ENCODE measurements around the gene TTLL9.

TTLL9 gene

GRCh38 chr20:31846793-31847138 is 23.7 kb upstream of the TTLL9 start:
- no peak for ATAC-seq
- no peak for TF ChIP-seq ESRRG (CRISPR knock-in tag; IDR thresholded peaks at IDR 0.05)
- no peak for TF ChIP-seq ZFP3 (CRISPR knock-in tag; IDR thresholded peaks at IDR 0.05)
- TF ChIP-seq TOX (CRISPR knock-in tag; IDR thresholded peaks at IDR 0.05; ENCODE audit: borderline replicate concordance), result no peak
- TF ChIP-seq RARB (CRISPR knock-in tag; IDR thresholded peaks at IDR 0.05), result no peak
- TF ChIP-seq ZC3H10 (CRISPR knock-in tag; IDR thresholded peaks at IDR 0.05), result no peak
- TF ChIP-seq ZNF8 (CRISPR knock-in tag; IDR thresholded peaks at IDR 0.05), result no peak
- no peak for TF ChIP-seq CSRNP3 (CRISPR knock-in tag; IDR thresholded peaks at IDR 0.05)
- no peak for TF ChIP-seq ZNF565 (CRISPR knock-in tag; conservative IDR thresholded peaks at IDR 0.05; ENCODE audit: low read depth)
- TF ChIP-seq GLIS3 (CRISPR knock-in tag; IDR thresholded peaks at IDR 0.05), result no peak
- TF ChIP-seq, protein P1, sequence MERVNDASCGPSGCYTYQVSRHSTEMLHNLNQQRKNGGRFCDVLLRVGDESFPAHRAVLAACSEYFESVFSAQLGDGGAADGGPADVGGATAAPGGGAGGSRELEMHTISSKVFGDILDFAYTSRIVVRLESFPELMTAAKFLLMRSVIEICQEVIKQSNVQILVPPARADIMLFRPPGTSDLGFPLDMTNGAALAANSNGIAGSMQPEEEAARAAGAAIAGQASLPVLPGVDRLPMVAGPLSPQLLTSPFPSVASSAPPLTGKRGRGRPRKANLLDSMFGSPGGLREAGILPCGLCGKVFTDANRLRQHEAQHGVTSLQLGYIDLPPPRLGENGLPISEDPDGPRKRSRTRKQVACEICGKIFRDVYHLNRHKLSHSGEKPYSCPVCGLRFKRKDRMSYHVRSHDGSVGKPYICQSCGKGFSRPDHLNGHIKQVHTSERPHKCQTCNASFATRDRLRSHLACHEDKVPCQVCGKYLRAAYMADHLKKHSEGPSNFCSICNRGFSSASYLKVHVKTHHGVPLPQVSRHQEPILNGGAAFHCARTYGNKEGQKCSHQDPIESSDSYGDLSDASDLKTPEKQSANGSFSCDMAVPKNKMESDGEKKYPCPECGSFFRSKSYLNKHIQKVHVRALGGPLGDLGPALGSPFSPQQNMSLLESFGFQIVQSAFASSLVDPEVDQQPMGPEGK (CRISPR knock-in tag; IDR thresholded peaks at IDR 0.05; ENCODE audit: borderline replicate concordance), result no peak
- no peak for TF ChIP-seq ISL1 (CRISPR knock-in tag; IDR thresholded peaks at IDR 0.05)
- TF ChIP-seq, protein P2, sequence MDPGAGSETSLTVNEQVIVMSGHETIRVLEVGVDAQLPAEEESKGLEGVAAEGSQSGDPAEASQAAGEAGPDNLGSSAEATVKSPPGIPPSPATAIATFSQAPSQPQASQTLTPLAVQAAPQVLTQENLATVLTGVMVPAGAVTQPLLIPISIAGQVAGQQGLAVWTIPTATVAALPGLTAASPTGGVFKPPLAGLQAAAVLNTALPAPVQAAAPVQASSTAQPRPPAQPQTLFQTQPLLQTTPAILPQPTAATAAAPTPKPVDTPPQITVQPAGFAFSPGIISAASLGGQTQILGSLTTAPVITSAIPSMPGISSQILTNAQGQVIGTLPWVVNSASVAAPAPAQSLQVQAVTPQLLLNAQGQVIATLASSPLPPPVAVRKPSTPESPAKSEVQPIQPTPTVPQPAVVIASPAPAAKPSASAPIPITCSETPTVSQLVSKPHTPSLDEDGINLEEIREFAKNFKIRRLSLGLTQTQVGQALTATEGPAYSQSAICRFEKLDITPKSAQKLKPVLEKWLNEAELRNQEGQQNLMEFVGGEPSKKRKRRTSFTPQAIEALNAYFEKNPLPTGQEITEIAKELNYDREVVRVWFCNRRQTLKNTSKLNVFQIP (CRISPR knock-in tag; IDR thresholded peaks at IDR 0.05; ENCODE audit: borderline replicate concordance, low read depth), result no peak
- TF ChIP-seq SNAI2 (CRISPR knock-in tag; IDR thresholded peaks at IDR 0.05), result no peak
- no peak for TF ChIP-seq ARNTL (CRISPR knock-in tag; IDR thresholded peaks at IDR 0.05; ENCODE audit: borderline replicate concordance, low read depth)

- no peak for TF ChIP-seq ZFP30 (CRISPR knock-in tag; IDR thresholded peaks at IDR 0.05)
- no peak for ATAC-seq
Observed at GRCh38 chr20:31848088-31848999, 22.1 kb upstream of the TTLL9 start.

DNA sequence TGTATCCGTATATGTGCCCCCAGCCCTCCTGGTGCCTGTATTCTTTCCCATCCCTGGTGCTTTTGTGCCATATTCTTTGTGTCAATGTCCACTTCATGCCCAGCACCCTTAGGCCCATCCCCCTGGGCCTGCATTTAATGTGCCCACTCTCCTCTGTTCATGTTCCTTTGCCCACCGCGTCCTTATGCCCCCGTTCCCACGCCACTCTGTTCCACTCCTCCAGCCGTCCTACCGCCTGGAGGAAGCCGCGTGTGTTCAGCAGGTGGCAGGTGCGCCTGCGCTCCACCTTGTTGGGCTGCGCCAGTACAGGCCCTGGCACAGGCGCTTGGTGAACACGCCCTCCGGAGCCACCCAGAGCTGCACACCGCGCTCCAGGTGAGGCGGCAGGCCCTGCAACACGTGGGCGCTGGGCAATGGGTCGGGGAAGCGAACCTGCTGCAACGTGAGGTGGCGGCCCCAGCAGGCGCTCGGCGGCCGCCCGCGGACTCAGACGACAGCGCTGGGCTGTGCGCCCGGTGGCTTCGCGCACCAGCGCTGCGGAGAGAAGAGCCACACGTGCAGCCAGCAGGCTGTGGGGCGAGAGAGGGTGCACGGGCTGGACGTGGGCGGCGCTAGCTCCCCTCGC is 21.0 kb upstream of the TTLL9 start:
- ATAC-seq, result no peak
- TF ChIP-seq TSHZ2 (CRISPR knock-in tag; IDR thresholded peaks at IDR 0.05), result no peak
- no peak for TF ChIP-seq ESRRG (CRISPR knock-in tag; IDR thresholded peaks at IDR 0.05)
- no peak for TF ChIP-seq TCF4 (CRISPR knock-in tag; IDR thresholded peaks at IDR 0.05; ENCODE audit: borderline replicate concordance)
- TF ChIP-seq RARB (CRISPR knock-in tag; IDR thresholded peaks at IDR 0.05), result no peak
- TF ChIP-seq, protein P3, sequence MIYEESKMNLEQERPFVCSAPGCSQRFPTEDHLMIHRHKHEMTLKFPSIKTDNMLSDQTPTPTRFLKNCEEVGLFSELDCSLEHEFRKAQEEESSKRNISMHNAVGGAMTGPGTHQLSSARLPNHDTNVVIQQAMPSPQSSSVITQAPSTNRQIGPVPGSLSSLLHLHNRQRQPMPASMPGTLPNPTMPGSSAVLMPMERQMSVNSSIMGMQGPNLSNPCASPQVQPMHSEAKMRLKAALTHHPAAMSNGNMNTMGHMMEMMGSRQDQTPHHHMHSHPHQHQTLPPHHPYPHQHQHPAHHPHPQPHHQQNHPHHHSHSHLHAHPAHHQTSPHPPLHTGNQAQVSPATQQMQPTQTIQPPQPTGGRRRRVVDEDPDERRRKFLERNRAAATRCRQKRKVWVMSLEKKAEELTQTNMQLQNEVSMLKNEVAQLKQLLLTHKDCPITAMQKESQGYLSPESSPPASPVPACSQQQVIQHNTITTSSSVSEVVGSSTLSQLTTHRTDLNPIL (CRISPR knock-in tag; IDR thresholded peaks at IDR 0.05; ENCODE audit: low read depth), result no peak
- TF ChIP-seq TOX (CRISPR knock-in tag; IDR thresholded peaks at IDR 0.05; ENCODE audit: borderline replicate concordance), result no peak
- no peak for TF ChIP-seq CSDC2 (CRISPR knock-in tag; IDR thresholded peaks at IDR 0.05)
- no peak for TF ChIP-seq OSR1 (CRISPR knock-in tag; IDR thresholded peaks at IDR 0.05)
- TF ChIP-seq ZFP30 (CRISPR knock-in tag; IDR thresholded peaks at IDR 0.05), result no peak
- no peak for TF ChIP-seq SNAI2 (CRISPR knock-in tag; IDR thresholded peaks at IDR 0.05)
- TF ChIP-seq, protein P1 (CRISPR knock-in tag; IDR thresholded peaks at IDR 0.05; ENCODE audit: borderline replicate concordance), result no peak
- no peak for TF ChIP-seq ZC3H10 (CRISPR knock-in tag; IDR thresholded peaks at IDR 0.05)
- no peak for TF ChIP-seq ZNF70 (CRISPR knock-in tag; IDR thresholded peaks at IDR 0.05)
- TF ChIP-seq CSRNP3 (CRISPR knock-in tag; IDR thresholded peaks at IDR 0.05), result no peak
- TF ChIP-seq PPARA (CRISPR knock-in tag; IDR thresholded peaks at IDR 0.05; ENCODE audit: borderline replicate concordance), result no peak
